Lung (tissue), 12 donors: ENCODE results near the gene ZNF827. TPM values are rescaled to one million over a fixed set of nuclear protein-coding genes. Genes with fewer than 3 reads are reported as not detected.

Source experiments
- ATAC-seq: fragments of 200-7000 bp; cut with Tn5 transposase; one replicate; pipeline ENCODE4 v1.9.1; 2020; ENCODE audit warnings: moderate number of reproducible peaks; ENCODE audit not compliant: insufficient read depth, low FRiP score
- DNase-seq, 3 donors: peaks; one replicate each; pipeline ENCODE4 v3.0.0-alpha.2; 2013 to 2017
- H3K27ac ChIP-seq, 2 donors: one replicate each; pipeline ENCODE4 v1.5.1; 2013; ENCODE audit warnings: mild to moderate bottlenecking in 2 of 2, moderate library complexity in 2 of 2, control low read depth in 1 of 2, inconsistent platforms in 1 of 2, low read depth in 1 of 2, low read length in 1 of 2
- H3K27me3 ChIP-seq, 3 donors: one replicate each; pipeline ENCODE4 v1.5.1; 2013; ENCODE audit warnings: low read length in 2 of 3; ENCODE audit not compliant: control insufficient read depth in 3 of 3, insufficient read depth in 3 of 3
- H3K36me3 ChIP-seq, 4 donors: one replicate each; pipeline ENCODE4 v1.5.1; 2013; ENCODE audit warnings: low read length in 4 of 4, mild to moderate bottlenecking in 1 of 4, moderate library complexity in 1 of 4; ENCODE audit not compliant: control insufficient read depth in 4 of 4, insufficient read depth in 4 of 4
- H3K4me1 ChIP-seq, 5 donors: one replicate each; pipeline ENCODE4 v1.5.1; 2013; ENCODE audit warnings: low read length in 5 of 5, mild to moderate bottlenecking in 2 of 5, moderate library complexity in 1 of 5; ENCODE audit not compliant: control insufficient read depth in 5 of 5, insufficient read depth in 5 of 5
- H3K4me3 ChIP-seq: one replicate; pipeline ENCODE4 v1.5.1; 2013; ENCODE audit warnings: mild to moderate bottlenecking, control low read depth, moderate library complexity
- H3K9ac ChIP-seq, 2 donors: one replicate each; pipeline ENCODE4 v1.5.1; 2013; ENCODE audit warnings: low read length in 2 of 2, control low read depth in 1 of 2; ENCODE audit not compliant: insufficient read depth in 1 of 2
- H3K9me3 ChIP-seq, 4 donors: one replicate each; pipeline ENCODE4 v1.5.1; 2013; ENCODE audit warnings: low read length in 3 of 4, mild to moderate bottlenecking in 1 of 4, moderate library complexity in 1 of 4; ENCODE audit not compliant: control insufficient read depth in 4 of 4, insufficient read depth in 3 of 4
- WGBS, 2 donors: extraction: QIAGEN DNeasy Blood & Tissue Kit; methylation state at CpG; one replicate each; pipeline ENCODE4 v1.1.7; 2013; 5-methylcytosine and 5-hydroxymethylcytosine counted together
- polyA plus RNA-seq, 2 donors: library from polyadenylated mRNA; stranded (reverse); fragments of 200-250 nt; gene quantifications; one replicate each; pipeline ENCODE4 v1.2.1, GENCODE V29; 2013
- total RNA-seq, 2 donors: library from RNA; depleted of rRNA in 1 of 2; stranded (reverse); fragments of >200 nt in 1 of 2; gene quantifications; one replicate each; pipeline ENCODE4 v1.2.1, GENCODE V29; 2014 to 2021
- TF ChIP-seq, protein P1 (sequence below): IDR thresholded peaks from 2 replicates; pipeline ENCODE4 v1.5.1; 2012; ENCODE audit warnings: mild to moderate bottlenecking; ENCODE audit errors: control extremely low read depth, extremely low read depth
- donor health status: control.
- donor health status: control.
- donor health status: Bipolar disorder and iron deficiency.
- donor health status: healthy.
- donor health status: DM: yes; HTN: yes; CAD: no.

The ZNF827 gene
- total and polyA plus RNA-seq, 4 donors, result 2.7 to 27.4 (median 8.2) TPM

DNA sequence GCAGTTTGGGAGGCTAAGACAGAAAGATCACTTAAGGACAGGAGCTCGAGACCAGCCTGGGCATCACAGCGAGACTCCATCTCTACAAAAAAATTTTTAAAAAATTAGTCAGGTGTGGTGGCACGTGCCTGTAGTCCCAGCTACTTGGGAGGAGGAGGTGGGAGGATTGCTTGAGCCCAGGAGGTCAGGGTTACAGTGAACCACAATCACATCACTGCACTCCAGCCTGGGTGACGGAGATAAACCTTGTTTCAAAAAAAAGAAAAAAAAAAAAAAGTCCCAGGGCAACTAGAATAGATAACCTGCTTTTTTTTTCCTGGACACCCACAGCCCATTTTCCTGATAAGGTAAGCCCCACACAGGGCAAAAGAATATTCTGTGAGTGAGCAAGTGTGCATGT lies 162.4 kb downstream of the ZNF827 start:
- H3K9me3 ChIP-seq, result no peaks in the 10 kb centered on the region
- H3K36me3 ChIP-seq, result peaks cover 3 to 19% (median 15%) of the 10 kb centered on the region in 4 donors
- H3K27ac ChIP-seq, result no peak overlapping the region
- no peaks in the 10 kb centered on the region for H3K27me3 ChIP-seq
- 90 to 96% methylated on average over 4 of the region's 4 CpGs for WGBS, 2 donors
- H3K4me1 ChIP-seq, result no peaks in the 10 kb centered on the region
- TF ChIP-seq, protein P1, sequence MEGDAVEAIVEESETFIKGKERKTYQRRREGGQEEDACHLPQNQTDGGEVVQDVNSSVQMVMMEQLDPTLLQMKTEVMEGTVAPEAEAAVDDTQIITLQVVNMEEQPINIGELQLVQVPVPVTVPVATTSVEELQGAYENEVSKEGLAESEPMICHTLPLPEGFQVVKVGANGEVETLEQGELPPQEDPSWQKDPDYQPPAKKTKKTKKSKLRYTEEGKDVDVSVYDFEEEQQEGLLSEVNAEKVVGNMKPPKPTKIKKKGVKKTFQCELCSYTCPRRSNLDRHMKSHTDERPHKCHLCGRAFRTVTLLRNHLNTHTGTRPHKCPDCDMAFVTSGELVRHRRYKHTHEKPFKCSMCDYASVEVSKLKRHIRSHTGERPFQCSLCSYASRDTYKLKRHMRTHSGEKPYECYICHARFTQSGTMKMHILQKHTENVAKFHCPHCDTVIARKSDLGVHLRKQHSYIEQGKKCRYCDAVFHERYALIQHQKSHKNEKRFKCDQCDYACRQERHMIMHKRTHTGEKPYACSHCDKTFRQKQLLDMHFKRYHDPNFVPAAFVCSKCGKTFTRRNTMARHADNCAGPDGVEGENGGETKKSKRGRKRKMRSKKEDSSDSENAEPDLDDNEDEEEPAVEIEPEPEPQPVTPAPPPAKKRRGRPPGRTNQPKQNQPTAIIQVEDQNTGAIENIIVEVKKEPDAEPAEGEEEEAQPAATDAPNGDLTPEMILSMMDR, result no peak
- ATAC-seq (no peak), DNase-seq (no peak)
- H3K4me3 ChIP-seq, result no peak overlapping the region
- H3K9ac ChIP-seq, result no peak overlapping the region

DNA sequence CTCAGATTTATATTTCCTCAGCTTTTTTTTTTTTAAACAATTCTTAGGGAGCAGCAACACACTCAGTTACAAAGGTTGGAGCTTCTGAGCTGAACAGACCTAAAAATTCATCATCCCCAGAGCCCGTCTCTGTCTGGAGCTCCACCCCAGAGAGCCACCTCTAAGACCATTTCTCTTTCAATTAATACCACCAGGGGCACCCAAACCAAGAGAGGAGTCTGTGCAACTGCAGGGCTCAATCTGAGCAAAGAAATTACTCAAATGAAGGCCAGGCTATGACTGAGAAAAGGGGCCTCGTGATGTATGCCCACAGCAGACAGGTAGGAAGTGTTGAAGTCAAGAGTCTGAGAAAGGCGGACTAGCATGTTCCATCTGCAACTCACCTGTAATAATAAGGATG lies 163.2 kb downstream of the ZNF827 start:
- Histone ChIP-seq H3K9ac (no peak overlapping the region), H3K4me1 (no peaks in the 10 kb centered on the region), H3K9me3 (no peaks in the 10 kb centered on the region), H3K36me3 (peaks cover 3 to 19% (median 15%) of the 10 kb centered on the region in 4 donors), H3K4me3 (no peak overlapping the region), H3K27me3 (no peaks in the 10 kb centered on the region), H3K27ac (no peak overlapping the region)
- no peak for ATAC-seq
- TF ChIP-seq, protein P1, result no peak
- no peak for DNase-seq
- 94 to 99% methylated on average over 3 of the region's 3 CpGs for WGBS, 2 donors

DNA sequence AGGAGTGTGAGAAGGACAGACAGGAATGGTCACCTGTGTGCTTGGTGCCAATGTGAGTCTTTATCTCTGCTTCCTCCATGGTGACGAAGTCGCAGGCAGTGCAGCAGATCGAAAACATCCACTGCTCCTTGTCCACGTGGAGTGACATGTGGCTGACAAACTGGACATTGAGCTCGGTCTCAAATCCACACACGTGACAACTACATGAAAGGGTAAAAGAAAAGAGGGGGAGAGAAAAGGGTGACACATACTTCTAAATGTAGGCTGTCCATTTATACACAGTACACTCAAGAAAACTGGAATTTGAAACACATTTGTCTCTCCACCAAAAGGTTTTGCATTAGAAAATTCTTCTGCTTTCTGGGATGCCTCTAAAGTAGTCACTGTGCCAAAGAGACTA lies 164.2 kb downstream of the ZNF827 start:
- Histone ChIP-seq H3K4me3 (no peak overlapping the region), H3K4me1 (peaks cover 0 to 1% (median 0%) of the 10 kb centered on the region in 5 donors), H3K27me3 (no peaks in the 10 kb centered on the region), H3K36me3 (peaks cover 3 to 19% (median 15%) of the 10 kb centered on the region in 4 donors), H3K9ac (no peak overlapping the region), H3K9me3 (no peaks in the 10 kb centered on the region), H3K27ac (peak overlapping the region in 1 of 2 donors; percentile 64)
- TF ChIP-seq, protein P1, result no peak
- ATAC-seq, result no peak
- 96 to 97% methylated on average over 6 of the region's 6 CpGs for WGBS, 2 donors
- DNase-seq, result no peak
